Hematopoietic multipotent progenitor cell treated with erythropoietin and hydrocortisone succinate and interleukin-3 and kit ligand, for 6 days (in vitro differentiated cells): ENCODE data around the gene CFAP54.

ENCODE experiments used
- DNase-seq: peaks from one replicate; pipeline ENCODE4 v3.0.0-alpha.2; 2015

Gene CFAP54

DNA sequence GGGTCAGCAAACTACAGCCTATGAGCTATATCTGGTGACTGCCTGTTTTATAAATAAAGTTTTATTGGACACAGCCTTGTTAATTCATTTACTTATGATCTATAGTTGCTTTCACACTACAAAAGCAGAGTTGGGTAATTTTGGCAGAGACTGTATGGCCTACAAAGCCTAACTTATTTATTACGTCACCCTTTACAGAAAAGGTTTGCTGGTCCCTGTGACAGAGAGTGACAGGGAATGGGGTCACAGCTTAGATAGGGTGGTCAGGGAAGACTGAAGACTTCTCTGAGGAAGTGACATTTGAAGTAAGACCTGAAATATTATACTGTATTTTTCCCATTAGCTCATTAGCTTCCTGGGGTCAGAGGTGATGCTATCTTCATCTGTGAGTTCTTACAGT lies 342.0 kb downstream of the CFAP54 start:
- no peak for DNase-seq

DNA sequence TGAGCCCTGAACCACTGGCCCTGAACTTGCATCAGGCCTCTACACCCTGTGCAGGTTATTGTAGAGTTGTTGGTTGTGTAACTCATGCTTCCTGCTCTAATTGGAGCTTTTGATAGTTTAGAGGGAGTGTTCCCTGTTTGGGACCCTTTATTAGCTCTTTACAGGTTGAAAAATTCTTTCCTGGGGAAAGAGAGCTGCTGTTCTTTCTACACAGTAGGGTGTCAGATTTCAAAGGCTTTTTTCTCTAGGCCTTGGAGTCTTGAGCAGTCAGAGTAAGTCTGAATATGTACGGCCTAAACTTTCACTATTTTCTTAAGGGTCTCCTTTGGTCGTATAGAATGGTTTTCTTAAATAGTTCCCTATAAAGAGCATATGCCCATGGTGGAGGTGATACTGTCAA lies 356.9 kb downstream of the CFAP54 start:
- peak; percentile 8 for DNase-seq

DNA sequence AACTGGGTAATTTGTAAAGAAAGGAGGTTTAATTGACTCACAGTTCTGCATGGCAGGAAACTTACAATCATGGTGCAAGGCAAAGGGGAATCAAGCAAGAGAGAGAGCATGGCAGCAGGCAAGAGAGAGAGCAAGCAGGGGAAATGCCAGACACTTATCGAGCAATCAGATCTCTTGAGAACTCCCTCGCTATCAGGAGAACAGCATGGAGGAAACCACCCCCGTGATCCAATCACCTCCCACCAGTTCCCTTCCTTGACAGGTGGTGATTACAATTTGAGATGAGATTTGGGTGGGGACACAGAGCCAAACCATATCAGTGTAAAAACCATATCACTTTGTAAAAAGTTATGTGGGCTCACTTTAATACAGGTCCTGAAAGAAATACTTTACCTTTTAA lies 361.3 kb downstream of the CFAP54 start:
- DNase-seq: peak; percentile 11

DNA sequence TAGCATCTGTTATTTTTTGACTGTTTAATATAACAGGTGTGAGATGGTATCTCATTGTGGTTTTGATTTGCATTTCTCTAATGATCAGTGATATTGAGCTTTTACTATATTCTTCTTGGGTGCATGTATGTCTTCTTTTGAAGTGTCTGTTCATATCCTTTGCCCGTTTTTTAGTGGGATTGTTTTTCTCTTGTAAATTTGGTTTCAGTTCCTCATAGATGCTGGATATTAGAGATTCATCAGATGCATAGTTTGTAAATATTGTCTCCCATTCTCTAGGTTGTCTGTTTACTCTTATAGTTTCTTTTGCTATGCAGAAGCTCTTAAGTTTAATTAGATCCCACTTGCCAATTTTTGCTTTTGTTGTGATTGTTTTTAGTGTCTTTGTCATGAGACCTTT lies 368.8 kb downstream of the CFAP54 start:
- DNase-seq: no peak

DNA sequence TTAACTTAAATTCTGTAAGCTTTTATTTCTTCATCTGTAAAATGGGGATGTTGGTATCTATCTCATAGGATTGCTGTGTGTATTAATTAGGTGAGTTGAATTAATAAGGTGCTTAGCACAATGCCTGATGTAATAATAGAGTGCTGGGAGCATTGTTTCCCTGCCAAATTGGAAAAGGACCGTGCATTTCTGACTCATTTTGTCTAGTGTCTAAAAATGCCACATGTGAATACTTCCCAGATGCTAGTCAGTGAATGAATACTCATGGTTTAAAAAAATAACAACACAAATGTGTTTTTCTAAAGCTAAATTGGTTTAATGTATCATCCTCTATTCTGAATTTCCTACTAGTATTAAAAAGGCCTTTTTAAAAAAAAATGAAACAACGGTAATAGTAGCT lies 372.3 kb downstream of the CFAP54 start:
- no peak for DNase-seq

DNA sequence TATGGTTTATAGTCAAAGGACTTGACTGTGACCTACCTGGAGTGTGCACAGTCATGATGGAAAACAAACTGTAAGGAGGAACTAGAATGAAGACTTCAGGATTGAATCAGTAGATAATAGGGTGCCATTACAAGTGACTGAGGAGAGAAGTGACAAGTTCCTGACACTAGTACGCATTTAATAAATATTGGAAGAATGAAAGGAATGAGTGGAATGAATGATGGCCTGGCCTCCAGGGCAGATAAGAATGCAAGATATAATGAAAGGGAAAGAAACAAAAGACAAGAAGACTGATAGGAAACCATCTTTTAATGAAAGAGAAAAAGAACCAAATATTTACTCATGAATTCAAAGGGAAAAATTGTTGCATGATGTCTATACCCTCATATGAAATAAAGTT lies 372.9 kb downstream of the CFAP54 start:
- no peak for DNase-seq

DNA sequence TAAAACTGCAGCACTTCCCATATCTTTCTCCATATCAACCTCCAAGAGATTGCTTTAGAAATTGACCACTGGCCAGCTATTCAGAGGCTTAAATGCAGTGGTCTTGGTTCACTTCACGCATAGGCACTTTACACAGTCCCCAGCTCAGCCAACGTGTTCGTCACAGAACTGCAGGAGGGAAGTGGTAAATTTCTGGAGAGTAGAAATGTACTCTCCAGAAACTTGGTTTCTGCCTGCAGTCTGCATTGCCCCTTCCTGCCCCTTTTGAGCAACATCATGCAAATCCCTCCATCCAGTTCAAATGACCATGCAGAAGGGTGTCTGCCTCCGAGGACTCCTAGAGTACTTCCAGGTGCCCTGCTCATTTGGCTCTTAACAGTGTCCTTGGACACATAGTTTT lies 375.0 kb downstream of the CFAP54 start:
- DNase-seq: no peak

DNA sequence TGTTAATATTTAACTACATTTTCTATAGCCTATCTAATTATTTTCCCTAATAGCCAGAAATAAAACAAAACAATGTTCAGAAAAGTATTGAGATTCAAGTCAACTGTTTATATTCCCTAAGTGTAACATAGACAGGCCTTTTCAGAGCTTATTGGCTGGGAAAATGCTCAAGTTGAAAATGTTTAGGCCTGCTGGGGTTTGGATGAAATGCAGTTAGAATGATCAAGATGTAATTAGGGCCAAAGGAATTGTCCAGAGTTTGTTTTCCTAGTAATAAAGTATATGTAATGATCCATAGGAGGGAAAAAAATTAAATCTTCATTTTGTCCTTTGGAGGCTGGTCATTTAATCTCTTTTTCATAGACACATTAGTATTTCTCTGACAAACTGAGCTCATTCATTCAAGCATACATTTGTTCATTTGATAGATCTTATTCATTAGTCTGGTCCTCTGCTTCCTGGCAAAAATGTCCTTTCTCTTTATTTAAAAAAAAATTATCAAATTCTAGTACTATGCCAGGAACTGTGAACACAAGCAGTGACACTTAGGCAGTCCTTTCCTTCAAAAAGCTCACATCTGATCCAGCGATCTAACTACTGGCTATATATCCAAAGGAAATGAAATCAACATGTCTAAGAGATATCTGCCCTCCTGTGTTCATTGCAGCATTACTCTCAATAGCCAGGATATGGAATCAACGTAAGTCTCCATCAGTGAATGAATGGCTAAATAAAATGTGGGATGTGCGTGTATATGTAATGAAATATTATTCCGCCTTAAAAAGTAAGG lies 377.6 kb downstream of the CFAP54 start:
- no peak for DNase-seq

DNA sequence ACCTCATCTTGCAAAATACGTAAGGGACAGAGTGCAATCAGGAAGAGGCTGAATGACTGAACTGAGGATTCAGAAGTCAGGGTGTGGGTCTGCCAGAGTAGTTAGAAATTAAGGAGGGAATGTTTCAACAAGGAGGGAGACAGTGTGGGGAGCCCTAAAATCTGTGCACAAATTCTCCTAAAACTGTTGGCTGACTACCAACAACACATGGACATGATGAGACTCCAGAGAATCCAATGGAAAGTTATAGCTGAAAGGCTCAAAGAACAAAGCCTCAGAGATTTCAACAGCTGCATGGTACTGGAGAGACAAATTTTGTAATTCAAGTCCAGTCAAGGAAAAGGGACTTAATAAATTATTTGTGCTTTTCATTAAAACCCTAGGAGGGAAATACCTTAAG lies 381.6 kb downstream of the CFAP54 start:
- no peak for DNase-seq

DNA sequence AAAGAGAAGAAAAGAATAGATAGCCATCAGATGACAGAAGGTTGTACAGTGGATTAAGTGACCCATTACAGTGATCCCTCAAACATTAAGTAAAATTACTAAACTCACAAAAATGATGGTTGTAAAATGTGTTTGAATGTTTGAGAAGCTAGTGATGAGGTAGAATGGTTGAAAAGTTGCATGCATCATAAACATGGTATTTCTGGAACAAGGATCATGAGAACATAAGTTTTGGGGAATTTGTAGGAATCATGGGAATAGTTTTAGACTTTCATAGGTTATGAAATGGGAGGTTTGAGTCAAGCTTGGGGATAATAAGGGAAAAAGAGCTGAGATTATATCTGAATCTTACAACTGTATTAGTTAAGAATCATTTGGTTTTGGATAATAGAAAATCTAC lies 383.6 kb downstream of the CFAP54 start:
- no peak for DNase-seq

DNA sequence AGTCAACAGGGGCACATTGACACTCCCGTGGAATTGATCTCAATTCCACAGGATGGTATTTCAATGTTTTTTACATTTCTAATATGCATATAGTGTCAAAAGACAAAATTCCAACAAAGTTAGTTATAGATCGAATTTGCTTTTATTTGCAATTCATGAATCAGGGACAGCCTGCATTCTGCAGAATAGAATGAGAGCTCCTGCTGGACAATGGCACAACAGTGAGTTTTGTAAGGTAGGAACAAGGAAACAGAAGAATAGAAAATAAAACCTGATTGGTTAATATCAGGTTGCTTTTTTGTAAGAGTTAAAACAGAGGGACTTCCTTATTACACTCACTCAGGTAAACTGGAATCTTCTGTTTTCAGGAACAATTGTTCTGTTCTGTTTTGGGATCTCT lies 384.8 kb downstream of the CFAP54 start:
- no peak for DNase-seq

DNA sequence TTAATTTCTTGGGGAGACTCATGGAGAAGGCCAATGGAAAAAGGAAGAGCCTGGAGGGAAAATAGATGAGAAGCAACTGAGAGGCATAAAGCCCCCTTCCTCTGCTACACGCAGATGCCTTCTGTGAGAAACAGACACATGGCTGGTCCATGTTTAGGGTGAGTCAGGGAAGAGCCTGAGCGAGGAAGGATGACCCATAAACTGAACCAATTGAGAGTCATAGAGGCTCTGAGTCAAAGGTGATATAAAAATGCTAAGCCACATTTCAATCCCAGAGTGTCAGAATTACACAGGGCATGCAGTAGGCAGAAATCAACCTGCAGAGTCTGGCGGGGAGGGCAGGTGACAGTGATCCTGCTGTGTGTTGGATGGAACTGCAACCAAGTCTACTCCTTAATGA lies 387.6 kb downstream of the CFAP54 start:
- no peak for DNase-seq

DNA sequence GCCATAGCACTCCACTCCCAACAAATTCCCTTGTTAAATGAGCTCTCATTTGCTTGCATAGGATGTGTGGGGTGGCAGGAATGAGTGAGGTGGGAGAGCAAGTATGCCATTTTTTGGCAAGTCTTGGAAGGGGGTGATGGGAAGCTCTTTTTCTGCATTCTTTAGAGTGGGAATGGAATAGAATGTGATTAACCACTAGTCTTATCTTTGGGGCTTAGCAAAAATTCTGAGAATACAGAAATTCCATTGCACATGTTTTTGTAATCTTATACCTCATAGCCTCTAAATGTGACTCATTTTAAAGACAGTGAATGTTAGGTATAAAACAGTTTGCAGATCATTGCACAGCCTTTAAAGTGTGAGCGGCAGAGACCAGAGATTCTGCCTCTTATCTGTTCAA lies 389.3 kb downstream of the CFAP54 start:
- DNase-seq: no peak

DNA sequence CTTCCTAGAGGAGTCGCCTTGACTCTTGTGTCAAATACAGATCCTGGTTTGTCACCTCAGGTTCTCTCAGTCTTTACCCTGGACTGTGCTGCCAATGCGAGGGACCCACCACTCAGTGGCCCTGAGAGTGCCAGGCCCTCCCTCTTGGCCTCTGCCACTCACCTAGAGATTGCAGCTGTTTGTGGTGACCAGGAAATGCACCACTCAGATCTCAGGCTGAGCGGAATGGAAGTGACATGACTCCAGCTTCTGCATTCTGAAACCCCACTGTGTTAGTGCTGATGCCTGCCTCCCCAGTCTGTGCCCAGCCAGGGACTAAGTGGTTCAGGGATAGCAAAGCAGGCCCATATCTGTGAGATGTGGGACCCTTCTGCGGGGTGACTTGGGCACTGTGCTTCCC lies 389.9 kb downstream of the CFAP54 start:
- DNase-seq: no peak

DNA sequence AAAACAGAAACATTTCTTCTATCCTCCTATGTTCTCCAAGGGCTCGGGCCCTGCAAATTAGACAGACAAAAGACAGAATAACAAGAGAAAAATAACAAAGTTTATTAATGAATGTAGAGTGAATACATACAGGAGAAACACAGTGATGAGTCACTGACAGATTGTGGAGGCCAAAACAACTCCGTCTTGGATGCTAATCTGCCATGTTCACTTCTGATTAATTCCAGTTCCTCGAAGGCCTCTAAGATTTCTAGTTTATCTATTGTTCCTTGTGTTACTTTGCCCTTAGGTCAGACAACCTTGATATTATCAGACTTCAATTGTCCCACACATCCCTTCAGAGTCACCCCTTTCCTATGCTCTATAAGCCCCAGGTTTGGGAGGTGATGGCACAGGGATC lies 390.8 kb downstream of the CFAP54 start:
- no peak for DNase-seq

DNA sequence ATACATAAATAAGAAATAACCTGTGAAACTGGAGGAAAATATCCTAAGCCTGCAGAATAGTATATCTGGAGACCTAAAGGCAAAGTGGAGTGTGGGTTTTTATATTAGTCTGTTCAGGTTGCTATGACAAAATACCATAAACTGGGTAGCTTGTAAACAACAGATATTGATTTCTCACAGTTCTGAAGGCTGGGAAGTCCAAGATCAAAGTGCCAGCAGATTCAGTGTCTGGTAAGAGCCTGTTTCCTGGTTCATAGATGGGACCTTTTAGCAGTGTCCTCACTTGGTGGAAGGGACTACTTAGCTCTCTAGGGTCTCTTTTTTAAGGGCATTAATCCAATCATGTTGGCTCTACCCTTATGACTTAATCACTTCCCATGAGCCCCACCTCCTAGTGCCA lies 392.2 kb downstream of the CFAP54 start:
- no peak for DNase-seq

DNA sequence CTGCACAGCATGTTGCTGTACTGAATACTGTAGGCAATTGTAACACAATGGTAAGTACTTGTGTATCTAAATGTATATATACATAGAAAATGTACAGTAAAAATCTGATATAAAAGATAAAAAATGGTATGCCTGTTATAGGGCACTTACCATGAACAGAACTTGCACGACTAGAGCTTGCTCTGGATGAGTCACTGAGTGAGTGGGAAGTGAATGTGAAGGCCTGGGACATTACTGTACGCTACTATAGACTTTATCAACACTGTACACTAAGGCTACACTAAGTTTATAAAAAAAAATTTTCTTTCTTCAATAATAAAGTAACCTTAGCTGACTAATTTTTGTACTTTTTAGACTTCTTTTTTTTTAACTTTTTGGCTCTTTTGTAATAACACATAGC lies 393.5 kb downstream of the CFAP54 start:
- no peak for DNase-seq

DNA sequence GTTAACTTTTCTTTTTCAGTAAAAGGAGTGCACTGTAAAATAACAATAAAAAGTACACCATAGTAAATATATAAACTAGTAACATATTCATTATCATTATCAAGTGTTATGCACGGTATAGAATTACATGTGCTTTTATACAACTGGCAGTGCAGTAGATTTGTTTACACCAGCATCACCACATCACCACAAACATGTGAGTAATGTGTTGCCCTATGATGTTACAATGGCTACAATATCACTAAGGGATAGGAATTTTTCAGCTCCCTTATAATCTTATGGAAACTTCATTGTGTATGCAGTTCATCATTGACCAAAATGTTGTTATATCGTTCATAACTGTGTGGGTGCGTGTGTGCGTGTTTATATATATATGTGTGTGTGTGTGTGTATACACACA lies 394.2 kb downstream of the CFAP54 start:
- no peak for DNase-seq

DNA sequence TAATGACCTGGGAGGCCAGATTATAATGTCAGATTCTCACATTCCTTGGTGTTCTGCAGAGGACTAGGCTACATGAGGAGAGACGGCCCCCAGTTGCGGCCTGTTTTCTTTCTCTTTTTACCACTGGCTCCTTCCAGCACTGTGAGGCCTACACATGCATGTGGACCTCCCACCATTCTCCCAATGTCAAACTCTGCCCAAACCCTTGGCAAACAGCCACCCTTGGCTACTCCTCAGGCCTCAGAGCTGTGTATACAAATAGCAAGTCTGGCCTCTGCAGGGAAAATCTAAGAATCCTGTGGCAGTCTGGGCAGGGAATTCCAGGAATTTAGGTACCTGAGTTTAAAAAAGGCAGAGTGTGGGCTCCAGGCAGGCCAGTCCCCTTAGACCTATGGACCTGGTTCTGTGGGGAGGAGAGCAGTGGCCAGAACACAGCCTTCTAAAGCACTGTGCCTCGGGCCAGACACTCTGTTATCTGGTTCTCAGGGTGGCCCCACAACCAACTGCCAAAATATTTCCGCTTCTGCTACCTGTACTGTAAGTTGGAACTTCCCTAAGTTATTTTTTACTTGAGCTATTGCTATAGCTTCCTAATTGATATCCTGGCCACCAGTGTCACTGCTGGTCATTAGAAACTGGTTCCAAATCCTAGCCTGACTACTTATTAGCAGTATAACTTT lies 397.8 kb downstream of the CFAP54 start:
- DNase-seq: no peak

DNA sequence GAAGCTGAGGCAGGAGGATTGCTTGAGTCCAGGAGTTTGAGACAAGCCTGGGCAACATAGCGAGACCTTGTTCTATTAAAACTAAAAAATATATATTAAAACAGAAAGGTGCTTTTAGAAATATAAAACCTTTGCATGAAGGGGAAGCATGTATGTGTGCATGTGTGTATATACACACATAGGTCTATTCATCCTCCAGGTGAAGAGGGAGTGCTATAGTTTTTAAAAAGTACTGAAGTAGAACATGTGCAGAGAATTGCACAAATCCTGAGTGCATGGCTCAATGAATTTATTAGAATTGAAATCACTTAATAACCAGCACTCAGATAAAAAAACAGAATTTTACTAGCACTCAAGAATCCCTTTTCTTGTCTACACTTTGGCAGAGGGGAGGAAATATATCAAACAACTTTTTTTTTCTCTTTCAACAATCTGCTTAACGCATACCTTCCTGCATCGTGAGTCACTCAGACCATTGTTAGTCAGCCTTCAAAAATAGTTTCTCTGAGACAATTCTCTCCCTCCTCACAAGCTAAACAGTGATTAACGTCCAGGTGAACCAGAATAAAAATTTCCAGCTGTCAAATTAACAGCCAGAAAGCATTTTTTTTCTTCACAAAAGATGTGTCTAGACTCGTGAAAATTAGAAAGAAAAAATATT lies 400.0 kb downstream of the CFAP54 start:
- DNase-seq: no peak

DNA sequence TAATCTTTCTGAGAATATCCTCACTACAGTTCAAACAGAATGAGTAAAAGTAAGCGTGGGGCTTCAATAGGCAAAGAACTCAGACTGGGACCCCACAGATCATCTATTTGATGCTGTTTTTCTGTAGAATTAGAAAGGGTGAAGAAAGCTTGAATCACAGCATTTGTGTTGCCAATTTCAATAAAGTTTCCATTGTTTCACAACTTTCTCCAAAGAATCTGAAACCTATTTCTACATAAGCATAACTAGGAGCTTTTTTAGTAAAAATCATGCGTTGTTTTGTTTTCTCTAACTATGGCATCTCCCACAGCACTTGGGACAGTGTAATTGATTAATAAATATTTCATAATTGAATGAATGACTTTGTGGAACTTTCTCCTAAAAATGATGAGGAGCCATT lies 401.0 kb downstream of the CFAP54 start:
- DNase-seq: no peak

DNA sequence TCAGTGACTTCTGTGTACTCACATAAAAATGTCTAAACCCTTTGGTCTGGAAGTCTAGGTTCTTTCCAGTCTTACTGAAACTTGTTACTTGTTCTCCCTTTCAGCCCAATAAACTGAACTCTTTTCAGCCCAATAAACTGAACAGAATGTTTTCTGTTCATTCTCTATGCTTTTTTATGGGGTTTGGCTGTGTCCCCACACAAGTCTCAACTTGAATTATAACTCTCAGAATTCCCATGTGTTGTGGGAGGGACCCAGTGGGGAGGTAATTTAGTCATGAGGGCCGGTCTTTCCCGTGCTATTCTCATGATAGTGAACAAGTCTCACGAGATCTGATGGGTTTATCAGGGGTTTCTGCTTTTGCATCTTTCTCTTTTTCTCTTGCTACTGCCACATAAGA lies 402.7 kb downstream of the CFAP54 start:
- DNase-seq: no peak

DNA sequence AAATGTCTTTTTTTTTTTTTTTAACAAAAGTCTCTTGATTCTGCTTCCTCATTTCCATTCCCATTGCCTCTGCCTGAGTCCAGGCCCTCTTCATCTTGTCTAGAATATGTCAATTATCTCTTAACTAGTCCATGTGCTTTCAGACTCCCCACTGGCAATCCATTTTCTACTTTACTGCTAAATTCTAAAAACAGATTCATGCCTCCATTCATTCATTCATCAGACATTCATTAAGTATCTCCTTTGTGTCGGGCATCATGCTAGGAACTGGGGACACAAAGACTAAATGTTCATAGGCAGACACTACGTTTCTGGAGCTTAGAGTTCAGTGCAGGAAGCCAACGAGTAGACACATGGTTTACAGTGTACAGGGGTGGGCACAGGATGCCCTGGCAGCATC lies 408.0 kb downstream of the CFAP54 start:
- no peak for DNase-seq

DNA sequence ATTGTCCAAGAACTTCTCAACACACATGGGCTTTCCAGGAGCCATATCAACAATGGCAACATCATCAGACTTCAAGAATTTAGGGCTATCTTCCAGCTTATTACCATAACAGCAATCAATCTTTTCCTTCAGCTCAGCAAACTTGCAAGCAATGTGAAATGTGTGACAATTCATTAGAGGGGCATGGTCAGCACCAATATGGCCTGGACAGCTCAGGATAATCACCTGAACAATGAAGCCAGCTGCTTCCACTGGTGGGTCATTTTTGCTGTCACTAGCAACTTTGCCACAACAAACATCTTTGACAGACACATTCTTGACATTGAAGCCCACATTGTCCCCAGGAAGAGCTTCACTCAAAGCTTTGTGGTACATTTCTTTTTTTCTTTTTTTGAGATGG lies 411.8 kb downstream of the CFAP54 start:
- no peak for DNase-seq
